DND-41 (cell line): ENCODE results near the gene ORC4.

ENCODE experiments used
- CTCF ChIP-seq: IDR thresholded peaks from 2 replicates; pipeline ENCODE4 v1.5.1; 2012; ENCODE audit warnings: borderline replicate concordance, low read length, moderate library complexity, mild to moderate bottlenecking; ENCODE audit not compliant: poor library complexity, severe bottlenecking; ENCODE audit errors: extremely low read depth
- EZH2 ChIP-seq: IDR thresholded peaks from 3 replicates; pipeline ENCODE4 v1.6.1; 2012; ENCODE audit warnings: borderline replicate concordance, low read depth, mild to moderate bottlenecking, moderate library complexity, low read length, inconsistent platforms; ENCODE audit not compliant: severe bottlenecking

GRCh38 chr2:147934881-147935620 is 85.5 kb downstream of the ORC4 start:
- TF ChIP-seq CTCF (no peak), EZH2 (no peak)
